ENCODE results near the gene PRAMEF1. TPM values are rescaled to one million over a fixed set of nuclear protein-coding genes. Genes with fewer than 3 reads are reported as not detected.

Gene PRAMEF1
- polyA plus RNA-seq, 3 donors = not detected

DNA sequence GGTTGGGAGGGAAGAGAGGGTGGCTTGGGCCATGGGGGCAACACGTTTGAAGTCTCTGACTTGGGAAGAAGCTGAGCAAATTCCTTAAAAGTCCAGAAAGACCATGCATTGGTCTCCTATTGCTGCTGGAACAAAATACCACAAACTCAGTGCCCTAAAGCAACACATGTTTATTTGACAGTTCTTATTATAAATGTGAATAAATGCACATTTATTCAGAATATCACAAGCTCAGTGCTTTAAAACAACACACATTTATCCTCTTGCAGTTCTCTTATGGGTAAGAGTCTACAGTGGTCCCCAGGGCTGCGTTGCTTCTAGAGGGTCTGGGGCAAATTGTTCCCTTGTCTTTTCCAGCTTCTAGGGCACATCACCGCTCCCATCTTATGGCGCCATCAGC, 27.7 kb upstream of the PRAMEF1 start:
- H3K9me3 ChIP-seq (replicated peaks in 1 of 2; ENCODE audit: control insufficient read depth in 1 of 2, insufficient read depth in 1 of 2, low read length in 2 of 2) = no peaks in the 10 kb centered on the region
- no peak overlapping the region for H3K4me3 Mint-ChIP-seq

DNA sequence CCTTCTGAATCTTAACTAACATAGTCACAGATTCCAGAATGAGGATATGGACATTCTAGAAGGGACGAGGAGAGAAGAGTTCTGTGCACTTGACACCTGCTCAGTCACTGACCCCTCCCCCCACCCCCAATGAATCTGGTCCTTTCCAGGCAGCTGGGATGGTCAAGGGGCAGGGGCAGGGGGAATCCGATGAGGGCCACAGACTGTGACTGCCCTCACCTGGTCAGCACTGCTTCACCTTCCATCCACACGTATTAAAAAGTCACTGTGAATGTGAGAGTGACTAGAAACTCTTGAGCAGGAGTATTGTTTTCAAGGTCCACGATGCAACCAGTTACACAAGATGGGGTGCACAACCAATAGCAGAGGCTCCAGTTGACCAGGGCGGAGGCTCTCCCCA, 27.2 kb upstream of the PRAMEF1 start:
- no peaks in the 10 kb centered on the region for H4K20me1 ChIP-seq (ENCODE audit: insufficient read depth, low read length)
- H3K79me2 ChIP-seq (ENCODE audit: insufficient read depth, low read length) = no peaks in the 10 kb centered on the region
- H3K4me2 ChIP-seq (replicated peaks; ENCODE audit: extremely low read depth, low read length, poor library complexity, severe bottlenecking) = no peak overlapping the region
- no peaks in the 10 kb centered on the region for H3K27me3 ChIP-seq (ENCODE audit: control insufficient read depth in 2 of 2, insufficient read depth in 2 of 2, low read length in 2 of 2)
- H3K27ac ChIP-seq (ENCODE audit: low read depth in 1 of 2, low read length in 2 of 2) = no peak overlapping the region
- peaks cover 1 to 16% (median 3%) of the 10 kb centered on the region in 3 donors for H3K27me3 Mint-ChIP-seq (ENCODE audit: low read depth in 3 of 3)
- H3K4me1 Mint-ChIP-seq = no peaks in the 10 kb centered on the region
- no peaks in the 10 kb centered on the region for H3K36me3 Mint-ChIP-seq
- no peak overlapping the region for H3K4me3 Mint-ChIP-seq
- H3K36me3 ChIP-seq (replicated peaks in 1 of 2; ENCODE audit: control insufficient read depth in 1 of 2, insufficient read depth in 2 of 2, low read length in 2 of 2) = no peaks in the 10 kb centered on the region
- TF ChIP-seq, protein P1, sequence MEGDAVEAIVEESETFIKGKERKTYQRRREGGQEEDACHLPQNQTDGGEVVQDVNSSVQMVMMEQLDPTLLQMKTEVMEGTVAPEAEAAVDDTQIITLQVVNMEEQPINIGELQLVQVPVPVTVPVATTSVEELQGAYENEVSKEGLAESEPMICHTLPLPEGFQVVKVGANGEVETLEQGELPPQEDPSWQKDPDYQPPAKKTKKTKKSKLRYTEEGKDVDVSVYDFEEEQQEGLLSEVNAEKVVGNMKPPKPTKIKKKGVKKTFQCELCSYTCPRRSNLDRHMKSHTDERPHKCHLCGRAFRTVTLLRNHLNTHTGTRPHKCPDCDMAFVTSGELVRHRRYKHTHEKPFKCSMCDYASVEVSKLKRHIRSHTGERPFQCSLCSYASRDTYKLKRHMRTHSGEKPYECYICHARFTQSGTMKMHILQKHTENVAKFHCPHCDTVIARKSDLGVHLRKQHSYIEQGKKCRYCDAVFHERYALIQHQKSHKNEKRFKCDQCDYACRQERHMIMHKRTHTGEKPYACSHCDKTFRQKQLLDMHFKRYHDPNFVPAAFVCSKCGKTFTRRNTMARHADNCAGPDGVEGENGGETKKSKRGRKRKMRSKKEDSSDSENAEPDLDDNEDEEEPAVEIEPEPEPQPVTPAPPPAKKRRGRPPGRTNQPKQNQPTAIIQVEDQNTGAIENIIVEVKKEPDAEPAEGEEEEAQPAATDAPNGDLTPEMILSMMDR (IDR thresholded peaks at IDR 0.05) = no peak
- WGBS (ENCODE audit: insufficient coverage) = 60% methylated on average over 2 of the region's 5 CpGs
- no peak overlapping the region for H3K9ac ChIP-seq (ENCODE audit: insufficient read depth, low read length, poor library complexity, severe bottlenecking)
- no peaks in the 10 kb centered on the region for H3K4me1 ChIP-seq (ENCODE audit: control insufficient read depth in 1 of 2, insufficient read depth in 2 of 2, low read length in 2 of 2)
- peaks cover 0 to 2% (median 0%) of the 10 kb centered on the region in 7 donors for H3K9me3 Mint-ChIP-seq
- no peak overlapping the region for H2AFZ ChIP-seq (ENCODE audit: insufficient read depth, low read depth, low read length, poor library complexity, severe bottlenecking)
- no peak overlapping the region for H3K27ac Mint-ChIP-seq
- DNase-seq = no peak
- H3K4me3 ChIP-seq (replicated peaks in 1 of 3; ENCODE audit: low read depth in 2 of 3, low read length in 3 of 3) = no peak overlapping the region
- H3K9me3 ChIP-seq (replicated peaks in 1 of 2; ENCODE audit: control insufficient read depth in 1 of 2, insufficient read depth in 1 of 2, low read length in 2 of 2) = no peaks in the 10 kb centered on the region
- intact Hi-C loops (cut with micrococcal nuclease) = no loop called here

More for the DNA sequence above, 27.7 kb upstream of the PRAMEF1 start:
- TF ChIP-seq, protein P1 (IDR thresholded peaks at IDR 0.05) = no peak
- no peaks in the 10 kb centered on the region for H3K79me2 ChIP-seq (ENCODE audit: insufficient read depth, low read length)
- H3K36me3 ChIP-seq (replicated peaks in 1 of 2; ENCODE audit: control insufficient read depth in 1 of 2, insufficient read depth in 2 of 2, low read length in 2 of 2) = no peaks in the 10 kb centered on the region
- H3K4me3 ChIP-seq (replicated peaks in 1 of 3; ENCODE audit: low read depth in 2 of 3, low read length in 3 of 3) = no peak overlapping the region
- peak overlapping the region in 2 of 7 donors; percentile 10 to 73 for H3K27ac Mint-ChIP-seq
- H3K4me1 ChIP-seq (ENCODE audit: control insufficient read depth in 1 of 2, insufficient read depth in 2 of 2, low read length in 2 of 2) = no peaks in the 10 kb centered on the region
- no peaks in the 10 kb centered on the region for H3K27me3 ChIP-seq (ENCODE audit: control insufficient read depth in 2 of 2, insufficient read depth in 2 of 2, low read length in 2 of 2)
- H3K36me3 Mint-ChIP-seq = no peaks in the 10 kb centered on the region
- no peak overlapping the region for H3K9ac ChIP-seq (ENCODE audit: insufficient read depth, low read length, poor library complexity, severe bottlenecking)
- 93% methylated on average over 3 of the region's 4 CpGs for WGBS (ENCODE audit: insufficient coverage)
- no peak overlapping the region for H3K4me2 ChIP-seq (replicated peaks; ENCODE audit: extremely low read depth, low read length, poor library complexity, severe bottlenecking)
- no peaks in the 10 kb centered on the region for H4K20me1 ChIP-seq (ENCODE audit: insufficient read depth, low read length)
- H3K27me3 Mint-ChIP-seq (ENCODE audit: low read depth in 3 of 3) = peaks cover 1 to 14% (median 3%) of the 10 kb centered on the region in 3 donors
- no peaks in the 10 kb centered on the region for H3K4me1 Mint-ChIP-seq
- peaks cover 0 to 2% (median 0%) of the 10 kb centered on the region in 7 donors for H3K9me3 Mint-ChIP-seq
- intact Hi-C loops (cut with micrococcal nuclease) = no loop called here
- no peak overlapping the region for H2AFZ ChIP-seq (ENCODE audit: insufficient read depth, low read depth, low read length, poor library complexity, severe bottlenecking)
- H3K27ac ChIP-seq (ENCODE audit: low read depth in 1 of 2, low read length in 2 of 2) = no peak overlapping the region
- DNase-seq = no peak
